Naive B cell (primary cell): ENCODE measurements around the gene EFEMP1. TPM values are rescaled to one million over a fixed set of nuclear protein-coding genes. Genes with fewer than 3 reads are reported as not detected.

ENCODE experiments used
- ATAC-seq, 2 donors: fragments of 150-1000 bp; cut with Tn5 transposase; 2 replicates each; pipeline ENCODE4 v1.10.0; 2021; ENCODE audit warnings: low read depth in 2 of 2, mild to moderate bottlenecking in 2 of 2, moderate library complexity in 2 of 2
- DNase-seq: peaks from one replicate; pipeline ENCODE4 v3.0.0; 2022
- H3K27ac Mint-ChIP-seq, 6 donors: one replicate each; pipeline ENCODE4 v1.8.0; 2020 to 2022; ENCODE audit warnings: mild to moderate bottlenecking in 6 of 6, mixed read lengths in 6 of 6, moderate library complexity in 5 of 6, inconsistent platforms in 2 of 6
- H3K27me3 Mint-ChIP-seq, 3 donors: one replicate each; pipeline ENCODE4 v1.8.0; 2021 to 2022; ENCODE audit warnings: mixed read lengths in 3 of 3, mild to moderate bottlenecking in 1 of 3
- H3K36me3 Mint-ChIP-seq, 2 donors: one replicate each; pipeline ENCODE4 v1.8.0; 2020 to 2022; ENCODE audit warnings: mixed read lengths in 2 of 2, inconsistent platforms in 1 of 2, mild to moderate bottlenecking in 1 of 2
- H3K4me1 Mint-ChIP-seq, 3 donors: one replicate each; pipeline ENCODE4 v1.8.0; 2020 to 2022; ENCODE audit warnings: mixed read lengths in 3 of 3, inconsistent platforms in 1 of 3, mild to moderate bottlenecking in 1 of 3, moderate library complexity in 1 of 3
- H3K4me3 Mint-ChIP-seq, 8 donors: one replicate each; pipeline ENCODE4 v1.8.0; 2020 to 2022; ENCODE audit warnings: mild to moderate bottlenecking in 8 of 8, mixed read lengths in 8 of 8, moderate library complexity in 8 of 8, inconsistent platforms in 2 of 8
- H3K9me3 Mint-ChIP-seq, 7 donors: one replicate each; pipeline ENCODE4 v1.8.0; 2020 to 2022; ENCODE audit warnings: mixed read lengths in 7 of 7, mild to moderate bottlenecking in 5 of 7, inconsistent platforms in 2 of 7, moderate library complexity in 1 of 7
- polyA plus RNA-seq, 6 donors: library from polyadenylated mRNA; unstranded; fragments of 300-500 nt; fragmentation: Illumina TruSeq; gene quantifications; one replicate each; pipeline ENCODE4 v1.2.3, GENCODE V29; 2021; ENCODE audit warnings: low read depth in 6 of 6

Gene EFEMP1
- polyA plus RNA-seq, 6 donors from 2014 or later, result not detected

- DNase-seq, result no peak
- Mint-ChIP-seq H3K27ac (no peak overlapping the region), H3K4me3 (peak overlapping the region in 2 of 8 donors; percentile 30 to 32), H3K27me3 (peaks cover 43 to 51% (median 48%) of the 10 kb centered on the region in 3 donors), H3K36me3 (no peaks in the 10 kb centered on the region), H3K4me1 (peaks cover 4 to 14% (median 13%) of the 10 kb centered on the region in 3 donors), H3K9me3 (peaks cover 0 to 6% (median 3%) of the 10 kb centered on the region in 7 donors)
- ATAC-seq, result no peak
These were observed 370 bp upstream of the EFEMP1 start for GRCh38 chr2:55923982-55924321.

GRCh38 chr2:55922291-55922907, 1.2 kb downstream of the EFEMP1 start:
- Mint-ChIP-seq H3K36me3 (no peaks in the 10 kb centered on the region), H3K27ac (no peak overlapping the region), H3K4me1 (peaks cover 4 to 14% (median 13%) of the 10 kb centered on the region in 3 donors), H3K4me3 (peak overlapping the region in 2 of 8 donors; percentile 26 to 51), H3K27me3 (peaks cover 42 to 51% (median 48%) of the 10 kb centered on the region in 3 donors), H3K9me3 (peaks cover 0 to 6% (median 3%) of the 10 kb centered on the region in 7 donors)
- ATAC-seq (no peak), DNase-seq (no peak)

- Mint-ChIP-seq H3K4me1 (peaks cover 4 to 14% (median 13%) of the 10 kb centered on the region in 3 donors), H3K27ac (no peak overlapping the region), H3K9me3 (no peaks in the 10 kb centered on the region), H3K4me3 (no peak overlapping the region), H3K27me3 (peaks cover 24 to 28% (median 26%) of the 10 kb centered on the region in 3 donors), H3K36me3 (no peaks in the 10 kb centered on the region)
- no peak for ATAC-seq
- no peak for DNase-seq
These were observed 4.0 kb downstream of the EFEMP1 start for GRCh38 chr2:55919574-55919973.

- no peak overlapping the region for H3K4me3 Mint-ChIP-seq
- H3K27me3 Mint-ChIP-seq, result peaks cover 20 to 24% (median 21%) of the 10 kb centered on the region in 3 donors
- ATAC-seq, result no peak
These were observed 4.7 kb downstream of the EFEMP1 start for GRCh38 chr2:55918856-55919255.

GRCh38 chr2:55917713-55918390, 5.7 kb downstream of the EFEMP1 start:
- H3K27me3 Mint-ChIP-seq, result peaks cover 11 to 21% (median 11%) of the 10 kb centered on the region in 3 donors
- no peak overlapping the region for H3K4me3 Mint-ChIP-seq
- H3K27ac Mint-ChIP-seq, result no peak overlapping the region
- no peaks in the 10 kb centered on the region for H3K36me3 Mint-ChIP-seq
- DNase-seq (no peak), ATAC-seq (no peak)
- peaks cover 4 to 7% (median 7%) of the 10 kb centered on the region in 3 donors for H3K4me1 Mint-ChIP-seq
- H3K9me3 Mint-ChIP-seq, result no peaks in the 10 kb centered on the region

More at GRCh38 chr2:55918856-55919255, 4.7 kb downstream of the EFEMP1 start:
- Mint-ChIP-seq H3K9me3 (no peaks in the 10 kb centered on the region), H3K36me3 (no peaks in the 10 kb centered on the region), H3K27ac (no peak overlapping the region), H3K4me1 (peaks cover 4 to 14% (median 13%) of the 10 kb centered on the region in 3 donors)
- no peak for DNase-seq

GRCh38 chr2:55917117-55917516, 6.5 kb downstream of the EFEMP1 start:
- DNase-seq, result no peak
- H3K36me3 Mint-ChIP-seq, result no peaks in the 10 kb centered on the region
- H3K27ac Mint-ChIP-seq, result no peak overlapping the region
- ATAC-seq, result no peak
- no peaks in the 10 kb centered on the region for H3K9me3 Mint-ChIP-seq
- peaks cover 3 to 17% (median 4%) of the 10 kb centered on the region in 3 donors for H3K27me3 Mint-ChIP-seq
- H3K4me3 Mint-ChIP-seq, result no peak overlapping the region
- H3K4me1 Mint-ChIP-seq, result no peaks in the 10 kb centered on the region

- no peaks in the 10 kb centered on the region for H3K4me1 Mint-ChIP-seq
- no peak overlapping the region for H3K4me3 Mint-ChIP-seq
- DNase-seq, result no peak
- H3K27ac Mint-ChIP-seq, result no peak overlapping the region
- no peaks in the 10 kb centered on the region for H3K9me3 Mint-ChIP-seq
- ATAC-seq, result no peak
- H3K36me3 Mint-ChIP-seq, result no peaks in the 10 kb centered on the region
- H3K27me3 Mint-ChIP-seq, result peaks cover 0 to 13% (median 0%) of the 10 kb centered on the region in 3 donors
These were observed 7.0 kb downstream of the EFEMP1 start for GRCh38 chr2:55916473-55917049.

- no peak for ATAC-seq
- DNase-seq, result no peak
- H3K9me3 Mint-ChIP-seq, result no peaks in the 10 kb centered on the region
- H3K27ac Mint-ChIP-seq, result no peak overlapping the region
- peaks cover 0 to 8% (median under 1%) of the 10 kb centered on the region in 3 donors for H3K27me3 Mint-ChIP-seq
- H3K4me1 Mint-ChIP-seq, result no peaks in the 10 kb centered on the region
- no peak overlapping the region for H3K4me3 Mint-ChIP-seq
- H3K36me3 Mint-ChIP-seq, result no peaks in the 10 kb centered on the region
These were observed 8.8 kb downstream of the EFEMP1 start for GRCh38 chr2:55914786-55915185.

- Mint-ChIP-seq H3K27me3 (peaks cover 0 to 11% (median 8%) of the 10 kb centered on the region in 3 donors), H3K27ac (no peak overlapping the region), H3K36me3 (no peaks in the 10 kb centered on the region), H3K4me1 (no peaks in the 10 kb centered on the region), H3K4me3 (no peak overlapping the region), H3K9me3 (no peaks in the 10 kb centered on the region)
- ATAC-seq, result no peak
- no peak for DNase-seq
These were observed 10.7 kb downstream of the EFEMP1 start for GRCh38 chr2:55912926-55913325.

GRCh38 chr2:55910077-55910476, 13.5 kb downstream of the EFEMP1 start:
- ATAC-seq, result no peak
- H3K9me3 Mint-ChIP-seq, result peaks cover 0 to 2% (median 0%) of the 10 kb centered on the region in 7 donors

GRCh38 chr2:55907686-55908085, 15.9 kb downstream of the EFEMP1 start:
- ATAC-seq (no peak), DNase-seq (no peak)
- peaks cover 0 to 14% (median 9%) of the 10 kb centered on the region in 3 donors for H3K27me3 Mint-ChIP-seq
- no peak overlapping the region for H3K4me3 Mint-ChIP-seq
- H3K27ac Mint-ChIP-seq, result no peak overlapping the region
- H3K9me3 Mint-ChIP-seq, result peaks cover 0 to 21% (median 6%) of the 10 kb centered on the region in 7 donors
- H3K4me1 Mint-ChIP-seq, result no peaks in the 10 kb centered on the region
- H3K36me3 Mint-ChIP-seq, result no peaks in the 10 kb centered on the region

More at GRCh38 chr2:55910077-55910476, 13.5 kb downstream of the EFEMP1 start:
- Mint-ChIP-seq H3K4me1 (no peaks in the 10 kb centered on the region), H3K27ac (no peak overlapping the region), H3K4me3 (no peak overlapping the region), H3K36me3 (no peaks in the 10 kb centered on the region), H3K27me3 (peaks cover 0 to 14% (median 12%) of the 10 kb centered on the region in 3 donors)
- no peak for DNase-seq

GRCh38 chr2:55906993-55907392, 16.6 kb downstream of the EFEMP1 start:
- Mint-ChIP-seq H3K4me3 (no peak overlapping the region), H3K36me3 (no peaks in the 10 kb centered on the region), H3K27me3 (peaks cover 0 to 14% (median 8%) of the 10 kb centered on the region in 3 donors), H3K9me3 (peaks cover 0 to 21% (median 6%) of the 10 kb centered on the region in 7 donors), H3K27ac (no peak overlapping the region), H3K4me1 (no peaks in the 10 kb centered on the region)
- DNase-seq, result no peak
- ATAC-seq, result no peak

GRCh38 chr2:55903727-55904126, 19.9 kb downstream of the EFEMP1 start:
- no peaks in the 10 kb centered on the region for H3K4me1 Mint-ChIP-seq
- H3K9me3 Mint-ChIP-seq, result peaks cover 0 to 21% (median 6%) of the 10 kb centered on the region in 7 donors
- no peaks in the 10 kb centered on the region for H3K36me3 Mint-ChIP-seq
- peaks cover 4 to 16% (median 10%) of the 10 kb centered on the region in 3 donors for H3K27me3 Mint-ChIP-seq
- no peak for DNase-seq
- H3K27ac Mint-ChIP-seq, result no peak overlapping the region
- no peak for ATAC-seq
- H3K4me3 Mint-ChIP-seq, result no peak overlapping the region

- H3K9me3 Mint-ChIP-seq, result peaks cover 0 to 21% (median 6%) of the 10 kb centered on the region in 7 donors
- H3K27me3 Mint-ChIP-seq, result peaks cover 4 to 16% (median 10%) of the 10 kb centered on the region in 3 donors
- no peak for DNase-seq
- no peak overlapping the region for H3K4me3 Mint-ChIP-seq
- H3K36me3 Mint-ChIP-seq, result no peaks in the 10 kb centered on the region
- no peak overlapping the region for H3K27ac Mint-ChIP-seq
- H3K4me1 Mint-ChIP-seq, result no peaks in the 10 kb centered on the region
- ATAC-seq, result no peak
These were observed 20.6 kb downstream of the EFEMP1 start for GRCh38 chr2:55902971-55903370.
